ENCODE data around the gene GJB5.
A peak's percentile ranks its signal among the peaks of the same experiment; 100 is the strongest.

The GJB5 gene

DNA sequence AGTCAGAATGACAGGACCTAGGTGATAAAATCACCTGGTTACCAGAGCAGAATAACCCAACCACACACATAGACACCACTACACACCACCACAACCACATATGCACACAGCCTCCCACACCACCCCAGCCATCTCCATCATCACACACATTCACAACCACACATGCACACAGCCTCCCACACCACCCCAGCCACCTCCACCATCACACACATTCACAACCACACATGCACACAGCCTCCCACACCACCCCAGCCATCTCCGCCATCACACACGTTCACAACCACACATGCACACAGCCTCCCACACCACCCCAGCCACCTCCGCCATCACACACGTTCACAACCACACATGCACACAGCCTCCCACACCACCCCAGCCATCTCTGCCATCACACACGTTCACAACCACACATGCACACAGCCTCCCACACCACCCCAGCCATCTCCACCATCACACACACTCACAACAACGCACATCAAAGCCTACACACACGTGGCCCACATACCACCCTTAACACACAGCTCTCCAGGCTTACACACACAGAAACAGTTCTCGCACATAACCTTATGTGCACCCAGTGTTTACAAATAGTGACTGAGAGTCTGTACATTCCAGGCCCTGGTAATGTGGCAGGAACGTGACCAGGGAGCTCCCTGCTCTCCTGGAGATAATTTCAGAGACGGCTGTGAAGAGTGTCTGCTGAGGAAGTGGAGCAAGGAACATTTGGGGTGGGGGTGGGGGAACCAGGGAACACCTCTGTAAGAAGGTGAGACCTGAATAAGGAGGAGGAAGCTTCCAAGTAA is 22.9 kb downstream of the GJB5 start:
- DNase-seq (ENCODE audit: low spot score): no peak

DNA sequence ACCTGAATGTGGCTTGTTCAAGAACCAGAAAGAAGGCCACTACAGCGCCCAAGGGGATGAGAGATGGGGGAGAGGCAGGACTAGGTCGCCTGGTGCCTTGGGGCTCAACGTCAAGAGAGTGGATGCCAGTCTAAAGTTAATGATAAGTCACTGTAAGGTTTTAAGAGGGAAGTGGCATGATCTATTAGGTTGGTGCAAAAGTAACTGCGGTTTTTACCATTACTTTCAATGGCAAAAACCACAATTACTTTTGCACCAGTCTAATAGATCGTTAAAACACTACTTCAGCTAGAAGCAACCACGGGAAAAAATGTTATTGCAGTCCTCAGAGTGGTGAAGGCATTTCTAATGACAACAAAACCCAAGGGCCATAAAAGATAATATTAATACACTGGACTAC is 23.5 kb downstream of the GJB5 start:
- DNase-seq (ENCODE audit: low spot score): no peak

DNA sequence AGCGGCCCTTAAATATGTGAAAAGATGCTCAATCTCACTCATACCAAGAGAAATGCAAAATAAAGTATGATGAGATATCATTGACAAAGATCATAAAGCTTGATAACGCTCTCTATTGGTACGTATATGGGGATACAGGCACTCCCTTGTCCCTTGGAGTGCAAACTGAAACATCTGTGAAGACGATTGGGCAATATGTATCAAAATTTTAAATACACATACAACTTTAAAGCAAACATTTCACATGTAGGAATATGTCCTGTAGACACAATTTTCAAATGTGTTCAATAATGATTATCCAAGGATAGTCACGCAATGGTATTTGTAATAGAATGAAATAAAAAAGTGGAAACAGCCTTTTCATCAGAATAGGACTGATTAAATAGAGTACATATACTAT is 24.2 kb downstream of the GJB5 start:
- no peak for DNase-seq (ENCODE audit: low spot score)

DNA sequence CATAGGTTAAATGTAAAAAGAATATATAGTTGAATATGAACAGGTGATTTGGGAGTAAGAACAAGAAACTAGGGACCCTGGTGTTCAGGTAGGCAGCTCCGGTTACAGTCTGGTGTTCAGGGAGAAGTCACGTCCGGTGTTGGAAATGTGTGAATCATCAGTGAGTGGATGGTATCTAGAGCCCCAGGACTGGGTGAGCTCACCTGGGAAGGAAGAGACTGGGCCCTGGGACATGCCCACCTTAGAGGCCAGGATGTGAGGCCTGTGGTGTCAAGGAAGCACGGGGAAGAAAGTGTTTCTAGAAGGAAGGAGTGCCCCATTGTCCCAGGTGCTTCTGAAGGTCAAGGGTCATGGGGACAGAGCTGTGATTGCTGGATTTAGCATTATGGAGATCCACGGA is 24.7 kb downstream of the GJB5 start:
- no peak for DNase-seq (ENCODE audit: low spot score)

DNA sequence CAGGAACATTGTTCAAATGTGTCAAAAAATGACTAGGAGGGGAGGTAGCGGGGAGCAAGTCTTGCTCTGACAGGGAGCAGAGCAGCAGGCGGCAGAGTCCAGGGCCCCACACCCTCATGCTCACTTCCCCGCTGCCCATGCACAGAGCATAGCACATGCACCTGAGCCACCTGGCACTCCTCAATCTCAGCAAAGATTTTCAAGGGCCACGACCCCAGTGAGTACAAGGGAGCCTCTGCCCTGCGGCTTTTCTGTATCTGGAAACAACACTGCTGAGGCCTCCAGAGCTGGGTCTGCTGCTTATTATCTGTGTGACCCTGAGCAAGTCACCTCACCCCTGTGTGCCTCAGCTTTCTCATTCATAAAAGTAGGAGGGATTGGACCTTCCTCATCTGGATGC is 25.1 kb downstream of the GJB5 start:
- no peak for DNase-seq (ENCODE audit: low spot score)

DNA sequence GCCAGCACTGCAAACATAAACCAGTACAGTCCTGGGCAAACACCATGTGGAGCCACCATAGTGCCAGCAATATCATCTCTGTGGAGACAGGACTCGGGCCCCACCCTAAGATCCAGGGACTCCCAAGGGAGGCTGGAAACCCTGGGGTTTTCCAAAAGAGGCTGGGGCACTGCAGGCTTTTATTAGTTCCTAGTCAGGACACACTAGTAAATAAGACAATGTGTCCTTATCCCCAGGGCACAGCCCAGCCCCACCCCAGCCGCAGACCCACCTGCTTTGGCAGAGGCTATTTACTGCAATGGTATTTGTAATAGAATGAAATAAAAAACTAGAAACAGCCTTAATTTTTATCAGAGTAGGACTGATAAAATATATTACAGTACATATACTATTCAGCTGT is 25.7 kb downstream of the GJB5 start:
- DNase-seq (ENCODE audit: low spot score): no peak

DNA sequence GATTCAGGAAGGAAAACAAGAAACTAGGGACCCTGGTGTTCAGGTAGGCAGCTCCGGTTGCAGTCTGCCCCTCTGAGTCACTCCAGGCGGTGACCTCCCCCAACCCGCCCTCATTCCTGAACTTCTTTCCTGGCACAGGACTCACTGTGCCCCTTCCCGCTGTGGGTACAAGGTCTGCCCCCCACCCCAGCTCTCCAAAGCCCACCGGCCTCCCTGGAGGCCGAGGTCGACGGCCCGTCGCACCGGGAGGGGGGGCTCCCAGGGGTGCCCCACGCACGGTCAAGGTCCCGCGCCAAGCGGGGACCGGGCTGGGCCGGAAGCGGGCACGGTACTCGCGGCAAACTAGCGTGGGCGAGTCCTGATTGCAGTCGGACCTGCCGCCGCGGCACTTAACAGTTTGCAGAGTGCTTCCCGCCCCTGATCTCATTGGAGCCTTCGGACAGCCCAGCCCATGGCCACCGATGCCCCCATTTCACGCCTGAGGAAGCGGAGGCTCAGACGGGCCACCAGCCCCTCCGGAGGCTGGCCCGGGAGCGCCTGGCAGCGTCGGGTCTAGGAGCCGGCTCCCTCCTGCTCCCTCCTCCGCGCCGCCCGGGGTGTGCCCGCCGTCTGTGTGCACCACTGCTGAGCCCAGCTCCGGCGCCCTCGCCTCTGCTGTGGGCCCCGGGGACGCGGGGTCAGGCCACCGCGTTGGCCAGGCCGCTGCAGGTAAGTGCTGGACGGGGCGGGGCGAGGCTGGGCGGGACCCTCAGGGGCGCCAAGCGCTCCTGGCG is 26.4 kb downstream of the GJB5 start, which contains the start of gene GJB3:
GJB3 (plus strand) TSS at position 144 of the 773 bp plus-strand sequence. CDS start 3,549 bp downstream, outside the sequence.
- no peak for DNase-seq (ENCODE audit: low spot score)

DNA sequence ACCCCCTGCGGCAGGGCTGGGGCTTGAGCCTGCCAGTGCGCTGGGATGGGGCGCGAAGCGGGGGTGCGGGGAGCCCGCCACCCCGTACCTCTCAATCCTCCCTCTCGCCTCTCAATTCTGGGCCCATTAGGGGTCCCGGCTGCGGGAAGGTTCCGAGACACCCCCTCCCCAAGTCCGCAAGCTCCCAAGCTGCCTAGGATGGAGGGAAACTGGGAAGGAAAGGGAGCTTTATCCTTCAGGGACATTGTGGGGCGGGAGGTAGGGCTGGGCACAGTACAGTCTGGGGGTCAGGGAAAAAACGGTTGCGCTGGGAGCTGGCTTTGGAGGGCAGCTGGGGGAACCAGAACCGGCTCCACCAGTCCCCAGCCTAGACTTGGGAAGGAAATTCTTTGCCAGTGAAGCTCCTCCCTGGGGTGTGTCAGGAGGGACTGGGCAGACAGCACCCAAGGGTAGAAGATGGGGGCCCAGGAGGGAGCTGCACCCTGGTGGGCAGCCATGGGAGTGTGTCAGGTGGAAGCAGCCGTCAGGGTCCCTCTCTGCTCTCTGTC is 27.1 kb downstream of the GJB5 start:
- no peak for DNase-seq (ENCODE audit: low spot score)

DNA sequence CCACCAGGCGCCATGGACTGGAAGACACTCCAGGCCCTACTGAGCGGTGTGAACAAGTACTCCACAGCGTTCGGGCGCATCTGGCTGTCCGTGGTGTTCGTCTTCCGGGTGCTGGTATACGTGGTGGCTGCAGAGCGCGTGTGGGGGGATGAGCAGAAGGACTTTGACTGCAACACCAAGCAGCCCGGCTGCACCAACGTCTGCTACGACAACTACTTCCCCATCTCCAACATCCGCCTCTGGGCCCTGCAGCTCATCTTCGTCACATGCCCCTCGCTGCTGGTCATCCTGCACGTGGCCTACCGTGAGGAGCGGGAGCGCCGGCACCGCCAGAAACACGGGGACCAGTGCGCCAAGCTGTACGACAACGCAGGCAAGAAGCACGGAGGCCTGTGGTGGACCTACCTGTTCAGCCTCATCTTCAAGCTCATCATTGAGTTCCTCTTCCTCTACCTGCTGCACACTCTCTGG is 29.9 kb downstream of the GJB5 start:
- no peak for DNase-seq (ENCODE audit: low spot score)

DNA sequence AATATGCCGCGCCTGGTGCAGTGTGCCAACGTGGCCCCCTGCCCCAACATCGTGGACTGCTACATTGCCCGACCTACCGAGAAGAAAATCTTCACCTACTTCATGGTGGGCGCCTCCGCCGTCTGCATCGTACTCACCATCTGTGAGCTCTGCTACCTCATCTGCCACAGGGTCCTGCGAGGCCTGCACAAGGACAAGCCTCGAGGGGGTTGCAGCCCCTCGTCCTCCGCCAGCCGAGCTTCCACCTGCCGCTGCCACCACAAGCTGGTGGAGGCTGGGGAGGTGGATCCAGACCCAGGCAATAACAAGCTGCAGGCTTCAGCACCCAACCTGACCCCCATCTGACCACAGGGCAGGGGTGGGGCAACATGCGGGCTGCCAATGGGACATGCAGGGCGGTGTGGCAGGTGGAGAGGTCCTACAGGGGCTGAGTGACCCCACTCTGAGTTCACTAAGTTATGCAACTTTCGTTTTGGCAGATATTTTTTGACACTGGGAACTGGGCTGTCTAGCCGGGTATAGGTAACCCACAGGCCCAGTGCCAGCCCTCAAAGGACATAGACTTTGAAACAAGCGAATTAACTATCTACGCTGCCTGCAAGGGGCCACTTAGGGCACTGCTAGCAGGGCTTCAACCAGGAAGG is 30.5 kb downstream of the GJB5 start:
- no peak for DNase-seq (ENCODE audit: low spot score)

DNA sequence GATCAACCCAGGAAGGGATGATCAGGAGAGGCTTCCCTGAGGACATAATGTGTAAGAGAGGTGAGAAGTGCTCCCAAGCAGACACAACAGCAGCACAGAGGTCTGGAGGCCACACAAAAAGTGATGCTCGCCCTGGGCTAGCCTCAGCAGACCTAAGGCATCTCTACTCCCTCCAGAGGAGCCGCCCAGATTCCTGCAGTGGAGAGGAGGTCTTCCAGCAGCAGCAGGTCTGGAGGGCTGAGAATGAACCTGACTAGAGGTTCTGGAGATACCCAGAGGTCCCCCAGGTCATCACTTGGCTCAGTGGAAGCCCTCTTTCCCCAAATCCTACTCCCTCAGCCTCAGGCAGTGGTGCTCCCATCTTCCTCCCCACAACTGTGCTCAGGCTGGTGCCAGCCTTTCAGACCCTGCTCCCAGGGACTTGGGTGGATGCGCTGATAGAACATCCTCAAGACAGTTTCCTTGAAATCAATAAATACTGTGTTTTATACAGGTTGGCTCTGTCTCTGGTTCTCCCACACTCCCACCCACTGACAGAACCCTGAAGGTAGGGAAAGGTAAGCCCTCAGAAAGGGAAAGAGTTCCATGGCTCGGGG is 31.1 kb downstream of the GJB5 start:
- no peak for DNase-seq (ENCODE audit: low spot score)

DNA sequence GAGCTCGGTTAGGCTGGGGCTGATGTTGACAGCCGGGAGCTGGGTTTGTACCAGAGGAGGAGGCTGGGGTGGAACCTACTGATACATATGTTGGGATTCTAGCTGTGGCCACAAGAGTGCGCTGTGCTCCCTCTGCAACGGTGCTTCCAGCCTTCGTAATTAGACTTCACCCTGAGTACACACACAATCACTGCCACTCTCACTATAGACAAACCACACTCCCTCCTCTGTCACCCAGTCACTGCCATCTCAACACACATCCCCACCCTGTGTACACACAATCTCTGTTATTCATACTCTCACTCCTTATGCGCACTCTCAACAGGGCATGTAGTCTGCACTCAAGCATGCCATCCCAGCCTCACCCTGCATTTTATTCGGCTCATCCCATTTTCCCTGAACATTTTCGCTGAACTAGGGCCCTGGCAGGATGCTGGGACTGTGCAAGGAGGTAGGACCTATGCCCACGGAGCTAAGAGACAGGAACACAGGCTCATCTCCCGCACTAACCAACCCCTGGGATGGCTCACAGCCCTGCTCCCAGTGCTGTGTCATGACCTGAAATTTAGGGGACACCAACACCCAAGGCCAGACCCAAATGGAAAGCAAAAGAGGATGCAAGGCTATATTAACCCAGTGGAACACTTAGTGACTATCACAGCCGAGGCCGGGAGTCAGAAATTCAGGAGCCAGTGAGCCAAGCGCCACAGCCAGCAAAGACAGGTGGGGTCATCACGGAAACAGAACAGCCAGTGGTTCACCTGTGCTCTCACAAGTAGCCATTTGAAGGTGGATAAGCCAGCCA is 31.9 kb downstream of the GJB5 start:
- peak; percentile 44 for DNase-seq (ENCODE audit: low spot score)

DNA sequence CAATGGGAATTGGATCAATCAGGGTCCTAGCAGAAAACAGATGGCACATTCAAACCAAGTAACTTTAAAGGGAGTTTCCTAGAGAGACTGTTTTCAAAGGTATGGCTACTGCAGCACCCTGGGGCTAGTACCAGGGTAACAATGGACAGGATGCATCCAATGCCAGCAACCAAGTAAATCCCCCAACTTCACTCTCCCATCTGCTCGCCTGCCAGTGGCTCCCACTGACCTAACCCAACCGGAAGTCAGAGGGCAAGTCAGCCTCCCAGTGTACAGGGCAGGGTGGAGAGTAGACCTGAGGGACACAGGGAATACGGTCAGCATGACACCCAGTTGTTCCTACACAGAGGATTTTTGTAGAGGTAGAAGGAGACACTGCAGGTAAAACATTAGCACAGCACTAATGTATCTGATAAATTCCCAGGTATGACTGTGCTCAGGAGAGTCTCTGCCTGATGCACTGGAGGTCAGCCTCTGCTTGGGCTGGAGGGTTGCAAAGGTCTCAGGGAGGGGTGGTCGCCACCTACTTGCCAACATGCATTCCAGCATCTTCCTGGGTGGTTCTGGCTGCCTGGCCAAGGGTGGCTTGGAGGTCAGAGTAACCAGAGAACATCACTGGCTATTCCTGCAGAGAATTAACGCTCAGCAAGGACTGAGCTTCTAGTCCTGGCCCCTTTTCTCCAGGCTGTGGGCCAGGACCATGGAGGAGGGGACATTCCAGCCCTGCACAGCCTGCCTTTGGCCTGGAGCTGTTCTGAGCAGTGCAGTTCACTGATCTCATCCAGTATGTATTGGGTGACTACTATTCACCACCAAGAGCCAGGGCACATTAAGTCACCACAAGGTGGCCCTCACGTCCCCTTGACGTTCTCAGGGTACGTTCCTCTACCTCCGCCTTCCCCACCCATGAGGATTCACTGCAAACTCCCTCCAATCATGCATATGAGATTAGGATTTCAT is 32.9 kb downstream of the GJB5 start:
- no peak for DNase-seq (ENCODE audit: low spot score)

DNA sequence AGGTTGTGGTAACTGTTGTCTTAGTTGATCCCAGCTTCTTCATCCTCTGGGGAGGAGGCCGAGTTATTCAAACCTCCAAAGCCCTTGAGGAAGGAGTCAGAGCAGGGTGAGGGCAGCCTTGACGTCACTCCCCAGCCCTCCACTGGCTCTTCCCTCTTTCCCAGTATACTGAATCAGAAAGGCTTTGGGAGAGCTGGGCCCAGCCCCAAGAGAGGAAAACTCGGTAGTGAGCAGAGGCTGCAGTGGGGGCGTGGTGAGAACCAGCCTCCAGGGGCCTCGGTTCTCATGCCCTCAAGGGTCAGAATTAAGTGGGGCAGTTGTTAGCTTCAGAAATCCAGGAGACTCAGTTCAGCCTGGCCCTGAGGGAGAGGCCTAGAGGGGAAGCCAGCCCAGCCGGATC is 36.1 kb downstream of the GJB5 start:
- DNase-seq (ENCODE audit: low spot score): no peak

DNA sequence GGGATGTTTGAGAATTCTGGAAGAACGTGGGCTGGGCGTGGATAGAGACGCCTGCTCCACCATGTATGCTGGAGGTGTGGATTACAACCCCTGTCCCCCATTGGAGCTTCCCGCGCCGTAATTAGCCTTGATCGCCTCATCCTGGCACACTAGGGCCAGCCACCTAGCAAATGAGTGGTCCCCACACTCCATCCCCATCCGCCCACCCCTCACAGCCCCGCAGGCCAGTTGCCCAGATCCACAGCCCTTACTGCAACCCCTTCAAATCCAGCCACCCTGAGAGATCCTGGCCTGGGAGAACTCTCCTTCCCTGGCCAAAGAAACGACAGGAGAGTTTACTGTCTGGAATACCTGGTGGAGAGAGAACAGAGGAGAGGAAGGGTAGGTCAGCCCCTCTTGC is 37.6 kb downstream of the GJB5 start:
- no peak for DNase-seq (ENCODE audit: low spot score)

DNA sequence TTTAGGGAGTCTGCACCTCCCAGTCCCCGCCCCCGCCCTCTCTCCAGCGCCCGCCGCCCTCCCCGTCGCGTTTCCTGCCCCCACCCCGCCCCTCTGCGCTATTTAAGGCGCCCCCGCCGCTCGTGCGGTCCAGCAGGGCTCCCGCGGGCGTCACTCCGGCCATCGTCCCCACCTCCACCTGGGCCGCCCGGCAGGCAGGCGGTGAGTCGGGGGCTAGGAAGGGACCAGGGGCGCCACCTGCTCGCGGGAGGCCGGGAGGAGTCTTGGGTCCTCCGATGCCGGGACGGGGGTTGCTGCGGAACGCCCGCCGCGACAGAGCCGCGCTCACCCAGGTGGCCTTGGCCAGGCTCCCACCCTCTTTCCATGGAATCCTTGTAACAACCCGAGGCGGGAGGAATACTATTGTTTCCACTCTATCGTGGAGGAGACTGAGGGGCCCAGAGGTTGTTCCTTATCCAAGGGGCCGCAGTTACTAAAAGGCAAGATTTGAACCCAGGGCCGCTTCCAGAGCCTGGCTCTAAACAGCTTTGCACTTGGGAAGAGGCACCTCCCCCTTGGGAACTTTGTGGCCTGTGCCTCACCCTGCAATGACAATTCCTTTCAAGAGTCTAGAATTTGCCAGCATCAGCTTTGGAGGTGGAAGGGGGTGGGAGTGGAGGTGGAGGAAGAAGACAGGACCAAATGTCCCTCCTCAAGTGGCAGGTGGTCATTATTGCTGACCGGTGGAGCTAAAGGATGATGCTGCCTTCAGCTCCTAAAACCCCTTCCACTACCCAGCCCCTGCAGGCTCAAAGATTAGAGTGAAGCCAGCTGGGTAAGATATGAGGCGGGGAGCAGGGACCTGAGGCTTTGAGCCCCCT is 38.3 kb downstream of the GJB5 start, which contains the start of gene GJA4:
GJA4 (plus strand) TSS at position 132 of the 860 bp plus-strand sequence. CDS start 1,215 bp downstream, outside the sequence.
- no peak for DNase-seq (ENCODE audit: low spot score)

DNA sequence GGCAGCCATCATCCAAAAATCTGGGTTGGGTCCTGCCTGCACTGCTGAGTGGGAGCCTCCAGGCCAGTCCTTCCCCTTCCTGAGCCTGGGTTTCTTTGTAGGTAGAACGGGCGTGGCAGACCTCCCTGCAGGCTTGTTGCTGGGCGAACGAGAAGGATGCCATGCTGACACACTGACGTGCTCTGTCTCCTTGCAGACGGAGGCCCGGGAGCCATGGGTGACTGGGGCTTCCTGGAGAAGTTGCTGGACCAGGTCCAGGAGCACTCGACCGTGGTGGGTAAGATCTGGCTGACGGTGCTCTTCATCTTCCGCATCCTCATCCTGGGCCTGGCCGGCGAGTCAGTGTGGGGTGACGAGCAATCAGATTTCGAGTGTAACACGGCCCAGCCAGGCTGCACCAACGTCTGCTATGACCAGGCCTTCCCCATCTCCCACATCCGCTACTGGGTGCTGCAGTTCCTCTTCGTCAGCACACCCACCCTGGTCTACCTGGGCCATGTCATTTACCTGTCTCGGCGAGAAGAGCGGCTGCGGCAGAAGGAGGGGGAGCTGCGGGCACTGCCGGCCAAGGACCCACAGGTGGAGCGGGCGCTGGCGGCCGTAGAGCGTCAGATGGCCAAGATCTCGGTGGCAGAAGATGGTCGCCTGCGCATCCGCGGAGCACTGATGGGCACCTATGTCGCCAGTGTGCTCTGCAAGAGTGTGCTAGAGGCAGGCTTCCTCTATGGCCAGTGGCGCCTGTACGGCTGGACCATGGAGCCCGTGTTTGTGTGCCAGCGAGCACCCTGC is 39.3 kb downstream of the GJB5 start:
- DNase-seq (ENCODE audit: low spot score): no peak

DNA sequence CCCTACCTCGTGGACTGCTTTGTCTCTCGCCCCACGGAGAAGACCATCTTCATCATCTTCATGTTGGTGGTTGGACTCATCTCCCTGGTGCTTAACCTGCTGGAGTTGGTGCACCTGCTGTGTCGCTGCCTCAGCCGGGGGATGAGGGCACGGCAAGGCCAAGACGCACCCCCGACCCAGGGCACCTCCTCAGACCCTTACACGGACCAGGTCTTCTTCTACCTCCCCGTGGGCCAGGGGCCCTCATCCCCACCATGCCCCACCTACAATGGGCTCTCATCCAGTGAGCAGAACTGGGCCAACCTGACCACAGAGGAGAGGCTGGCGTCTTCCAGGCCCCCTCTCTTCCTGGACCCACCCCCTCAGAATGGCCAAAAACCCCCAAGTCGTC is 39.9 kb downstream of the GJB5 start:
- no peak for DNase-seq (ENCODE audit: low spot score)

Measured in CD4-positive, alpha-beta T cell treated with Interleukin-15 for 4 hours (primary cell).